ENCODE results near the gene SYNE2.

The SYNE2 gene

DNA sequence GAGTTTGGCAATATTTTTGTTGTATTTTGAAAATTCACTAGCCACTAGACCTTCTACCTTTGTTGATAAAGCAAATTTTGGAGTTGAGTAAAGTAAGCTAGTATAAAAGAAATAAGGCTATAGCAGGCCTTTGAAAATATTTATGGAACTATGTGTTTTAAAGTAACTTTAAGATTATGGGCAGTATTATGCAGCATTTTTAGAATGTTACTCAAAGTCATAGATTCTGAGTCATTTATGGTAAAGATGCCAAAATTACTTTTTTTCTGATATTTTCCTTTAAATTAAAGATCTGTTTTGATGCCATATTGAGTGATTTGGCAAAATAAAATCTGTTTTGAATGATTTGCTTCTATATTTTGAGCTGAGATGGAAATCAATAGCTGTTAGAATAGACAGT, 57.2 kb downstream of the SYNE2 start:
- no peak for DNase-seq

DNA sequence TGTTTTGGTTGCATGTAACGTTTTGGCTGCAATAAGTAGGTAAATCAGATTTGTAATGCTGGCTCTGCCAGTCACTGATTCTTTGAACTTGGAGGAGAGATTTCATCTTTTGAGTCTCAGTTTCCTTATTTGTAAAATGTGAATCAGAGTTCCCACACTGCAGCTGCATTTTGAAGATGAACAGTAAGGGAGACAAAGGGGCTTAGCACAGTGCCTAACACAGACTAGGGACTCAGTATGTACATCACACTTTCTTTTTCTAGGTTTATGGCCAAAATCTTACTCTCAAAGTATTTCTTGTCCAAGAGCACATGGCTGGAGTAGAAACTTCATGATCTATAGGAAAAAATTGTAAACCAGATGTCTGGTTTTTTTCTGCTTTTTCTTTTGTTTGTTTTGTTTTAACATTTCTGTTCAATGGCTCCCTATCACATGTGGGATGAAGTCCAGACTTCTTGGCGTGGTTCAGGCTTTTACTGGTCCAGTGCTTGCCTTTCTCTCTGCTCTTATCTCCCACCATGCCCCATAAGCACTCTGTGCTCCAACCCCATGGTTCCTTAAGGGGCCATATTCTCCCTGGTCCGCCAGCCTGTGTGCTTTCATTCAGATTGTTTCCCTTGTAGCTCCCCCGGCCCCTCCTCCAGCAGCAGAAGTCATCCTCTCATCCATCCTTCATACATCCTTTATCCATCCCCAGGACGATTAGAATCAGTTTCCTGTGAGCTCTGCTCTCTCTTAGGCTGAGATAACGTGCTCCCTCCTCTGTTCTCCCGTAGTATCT, 58.0 kb downstream of the SYNE2 start:
- DNase-seq = no peak

DNA sequence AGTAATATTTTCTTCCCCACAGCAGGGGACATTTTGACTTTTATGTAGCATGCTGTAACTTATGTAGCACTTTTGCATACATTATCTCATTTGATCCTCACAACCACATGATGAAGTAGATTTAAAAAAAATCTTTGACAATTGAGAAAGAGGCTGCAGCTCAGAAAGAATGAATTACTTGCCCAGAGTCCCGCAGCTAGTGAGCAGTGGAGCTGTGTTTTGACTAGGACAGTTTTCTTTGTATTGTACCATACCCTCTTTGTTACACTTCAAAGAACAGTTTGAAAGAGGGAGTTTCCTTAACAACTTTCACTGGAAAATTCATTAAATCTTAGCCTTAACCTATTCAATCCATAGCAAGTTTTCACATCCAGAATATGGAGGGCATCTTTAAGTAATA, 58.6 kb downstream of the SYNE2 start:
- DNase-seq = no peak

DNA sequence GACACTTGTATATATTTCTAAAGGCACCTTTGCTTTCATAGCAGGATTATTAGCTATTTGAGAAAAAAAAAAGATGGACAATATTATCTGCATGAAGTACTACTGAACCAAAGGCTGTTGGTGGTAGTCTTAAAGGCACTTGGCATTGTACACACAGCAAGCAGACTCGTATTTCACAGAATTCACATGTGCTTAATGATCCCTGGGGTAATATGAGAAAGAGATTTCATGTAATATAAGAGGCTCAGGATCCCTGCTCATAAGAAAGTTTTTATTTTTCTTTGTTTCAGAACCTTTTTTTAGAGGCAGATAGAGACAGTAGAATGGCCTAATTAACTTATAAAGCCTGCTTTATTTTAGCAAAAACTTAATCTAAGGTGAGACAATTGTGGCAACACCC, 59.5 kb downstream of the SYNE2 start:
- DNase-seq = no peak

DNA sequence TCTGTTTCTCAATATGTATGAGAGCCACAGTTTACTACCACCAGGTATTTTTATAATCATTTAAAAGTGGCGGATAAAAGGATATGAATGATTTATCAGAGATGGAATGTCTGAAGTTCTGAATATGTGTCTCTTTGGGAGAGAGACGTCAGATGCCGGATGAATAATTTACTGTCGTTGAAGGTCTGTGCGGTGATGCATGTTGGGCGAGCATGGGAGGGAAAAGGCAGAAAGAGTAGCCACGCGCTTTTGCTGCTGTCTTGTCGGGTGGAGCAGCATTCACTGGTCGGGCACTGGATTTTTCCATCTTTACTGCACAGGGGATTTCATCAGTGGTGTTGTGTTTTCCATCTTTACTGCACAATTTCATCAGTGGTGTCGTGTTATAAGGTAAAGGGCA, 65.6 kb downstream of the SYNE2 start:
- DNase-seq = no peak

DNA sequence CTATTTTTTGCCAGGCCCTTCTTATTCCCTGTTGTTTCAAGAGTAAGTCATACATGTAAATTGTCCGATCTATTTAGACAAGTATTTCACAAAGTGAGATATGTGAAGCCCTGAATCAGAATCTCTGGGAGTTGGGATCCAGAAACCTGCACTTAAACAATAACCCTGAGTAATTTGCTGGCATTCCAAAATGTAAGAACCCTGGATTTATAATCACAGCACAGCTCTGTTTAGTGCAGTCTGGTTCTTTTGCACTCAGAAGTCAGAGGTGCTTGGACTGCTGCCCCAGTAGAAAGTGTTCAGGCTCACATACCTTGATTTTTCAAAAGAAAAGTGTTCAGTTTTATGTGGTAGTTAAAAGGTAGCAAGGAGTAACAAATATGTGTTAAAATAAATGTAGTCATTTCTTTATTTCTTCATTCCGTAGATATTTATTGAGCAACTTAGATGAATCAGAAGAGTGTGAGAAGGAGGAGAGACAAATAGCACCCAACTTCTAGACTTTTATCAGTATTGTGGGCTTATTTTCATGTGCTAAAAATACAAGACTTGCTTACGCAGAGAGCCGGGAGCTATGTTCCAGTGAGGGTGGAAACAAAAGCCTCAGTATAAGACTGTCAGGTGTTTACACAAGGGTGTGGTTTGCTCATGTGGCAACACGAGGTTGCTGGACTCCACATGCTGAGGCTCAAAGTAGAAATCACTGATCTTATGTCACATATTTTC, 70.1 kb downstream of the SYNE2 start:
- no peak for DNase-seq

DNA sequence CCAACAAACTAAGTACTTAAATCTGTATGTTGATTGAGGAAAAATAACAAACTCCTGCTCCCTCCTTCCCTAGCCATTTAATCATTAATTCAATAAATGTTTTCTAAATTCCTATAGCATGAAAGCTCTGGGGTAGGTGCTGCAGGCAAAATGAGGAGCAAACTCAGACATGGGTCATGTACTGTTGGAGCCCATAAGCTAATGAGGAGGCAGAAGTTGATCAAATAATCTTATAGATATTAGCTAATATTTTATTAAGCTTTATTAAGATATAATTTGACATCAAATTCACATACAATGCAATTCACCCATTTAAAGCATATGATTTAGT, 70.6 kb downstream of the SYNE2 start:
- DNase-seq = no peak

DNA sequence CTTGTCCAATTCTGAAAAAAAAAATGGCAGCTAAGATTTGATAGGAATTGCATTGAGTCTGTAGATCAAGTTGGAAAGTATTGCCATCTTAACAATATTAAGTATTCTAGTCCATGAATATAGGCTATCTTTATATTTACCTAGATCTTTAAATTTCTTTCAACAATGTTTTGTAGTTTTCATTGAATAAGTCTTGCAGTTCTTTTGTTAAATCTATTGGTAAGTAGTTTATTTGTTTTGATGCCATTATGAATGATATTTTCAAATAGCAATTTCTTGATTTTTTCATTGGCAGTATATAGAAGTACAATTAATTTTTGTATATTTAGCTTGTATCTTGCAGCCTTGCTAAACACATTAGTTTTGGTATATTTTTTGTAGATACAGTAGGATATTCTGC, 71.6 kb downstream of the SYNE2 start:
- DNase-seq = no peak

DNA sequence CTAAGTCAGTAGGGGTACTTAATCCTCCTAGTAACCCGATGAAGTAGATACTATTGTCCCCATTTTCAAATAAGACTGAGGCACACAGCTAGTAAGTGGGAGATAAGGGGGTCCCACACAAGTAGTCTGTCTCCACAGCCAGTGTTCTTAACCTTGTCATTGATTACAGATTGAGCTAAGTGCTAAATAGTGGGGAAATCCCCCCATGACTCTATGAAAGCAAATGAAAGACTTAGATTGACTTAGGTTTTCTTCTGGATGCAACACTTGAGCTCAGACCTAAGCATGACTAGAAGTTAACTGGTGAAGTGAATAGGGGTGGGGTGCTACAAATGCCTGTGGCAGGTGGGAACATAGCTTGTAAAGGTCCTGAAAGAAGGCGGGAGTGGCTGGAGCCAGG, 73.8 kb downstream of the SYNE2 start:
- no peak for DNase-seq

DNA sequence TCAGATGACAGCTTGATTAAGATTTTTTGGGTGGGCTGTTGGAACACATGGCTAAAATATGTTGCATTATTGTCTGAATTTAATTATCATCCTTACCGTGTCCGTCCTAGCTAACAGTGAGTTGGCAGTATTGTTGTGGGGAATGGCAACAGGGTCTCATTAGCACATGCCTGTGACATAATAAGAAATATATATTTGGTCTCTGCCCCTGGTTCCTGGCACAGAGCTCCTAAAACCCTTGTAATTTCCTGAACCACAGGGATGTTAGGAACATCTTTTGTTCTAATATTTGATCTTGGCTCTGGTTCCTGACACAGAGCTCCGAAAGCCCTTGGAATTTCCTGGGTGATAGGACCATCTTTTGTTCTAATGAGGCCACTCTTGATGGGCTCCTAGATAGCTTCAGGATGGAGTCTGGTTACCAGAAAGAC, 76.0 kb downstream of the SYNE2 start:
- DNase-seq = no peak

DNA sequence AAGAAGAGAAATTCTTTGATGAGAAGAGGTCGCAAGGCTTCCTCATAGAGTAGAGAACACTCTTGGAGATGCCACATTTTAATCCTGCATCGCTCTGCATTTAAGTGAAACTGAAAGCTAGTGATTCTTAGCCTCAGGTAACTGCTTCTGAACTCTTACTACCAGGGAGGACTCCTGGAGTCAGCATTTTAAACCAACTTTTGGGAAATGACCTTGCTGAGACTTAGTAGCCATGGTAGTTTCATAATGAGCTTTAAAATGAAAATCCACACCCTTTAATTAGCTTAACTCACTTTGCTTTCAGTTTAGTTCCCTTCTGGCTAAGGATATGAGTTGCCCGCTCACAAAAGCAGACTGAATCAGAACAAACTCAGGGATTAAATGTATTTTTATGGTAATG, 80.3 kb downstream of the SYNE2 start:
- DNase-seq = no peak

DNA sequence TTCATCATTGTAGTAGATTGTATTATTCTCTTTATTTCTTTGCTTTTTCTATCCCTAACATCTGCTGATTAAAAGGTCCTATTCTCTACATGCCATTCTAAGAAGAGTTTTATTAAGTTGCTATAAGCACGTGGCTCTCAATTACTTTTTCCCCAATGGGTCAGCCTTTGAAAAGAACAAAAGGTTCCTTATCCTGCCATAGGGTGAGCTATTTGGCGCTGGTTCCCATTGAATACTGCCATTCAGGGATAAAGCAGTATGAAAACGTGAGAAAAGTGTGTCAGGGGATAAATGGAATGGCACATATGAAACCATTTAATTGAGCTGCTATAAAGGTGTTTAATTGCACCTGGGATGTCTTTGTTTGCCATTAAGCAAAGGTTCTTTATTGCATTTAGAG, 80.9 kb downstream of the SYNE2 start:
- DNase-seq = no peak

DNA sequence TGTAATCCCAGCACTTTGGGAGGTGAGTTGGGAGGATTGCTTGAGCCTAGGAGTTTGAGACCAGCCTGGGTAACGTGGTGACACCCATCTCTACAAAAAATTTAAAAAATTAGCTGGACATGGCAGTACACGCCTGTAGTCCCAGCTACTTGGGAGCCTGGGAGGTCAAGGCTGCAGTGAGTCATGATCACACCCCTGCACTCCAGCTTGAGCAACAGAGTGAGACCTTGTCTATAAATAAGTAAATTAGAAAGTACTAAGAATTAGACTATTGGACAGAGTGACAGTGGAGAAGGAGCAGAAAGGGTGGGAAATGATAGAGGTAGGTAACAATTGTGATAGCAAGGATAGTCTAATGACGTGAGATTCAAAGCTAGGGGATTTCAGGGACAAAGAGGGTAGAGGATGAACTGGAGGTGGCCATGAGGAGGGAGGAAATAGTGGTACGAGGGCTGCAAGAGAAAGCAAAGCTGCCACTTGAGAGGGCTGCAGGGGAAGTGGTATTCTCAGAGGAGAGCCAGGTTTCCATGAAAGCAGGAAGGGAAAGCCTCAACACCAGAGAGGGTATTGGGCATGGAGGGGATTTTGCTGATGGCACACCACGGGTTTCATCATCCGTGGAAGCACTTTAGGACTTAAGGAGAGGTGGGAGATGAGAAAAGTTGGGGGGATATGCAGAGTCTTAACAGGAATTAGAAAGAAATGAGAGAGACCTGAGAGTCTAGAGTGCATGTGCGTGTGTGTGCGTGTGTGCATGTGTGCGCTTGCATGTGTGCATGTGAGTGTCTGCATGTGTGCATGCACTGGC, 85.6 kb downstream of the SYNE2 start:
- peak in 2 of 6 experiments; percentile 7 to 9 for DNase-seq

DNA sequence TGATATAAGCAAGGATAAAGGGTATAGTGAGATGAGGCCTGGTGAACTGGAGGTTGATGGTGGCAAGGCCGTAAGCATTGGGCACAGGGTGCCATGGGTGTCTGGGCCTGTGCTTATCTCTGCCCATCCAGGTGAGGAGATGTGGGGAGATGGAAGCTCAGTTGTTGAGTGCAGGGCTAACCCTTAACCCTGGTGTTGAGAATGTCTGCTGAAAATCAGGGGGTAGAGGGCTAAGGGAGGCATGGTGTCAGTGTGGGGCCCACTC, 86.1 kb downstream of the SYNE2 start:
- DNase-seq = no peak

DNA sequence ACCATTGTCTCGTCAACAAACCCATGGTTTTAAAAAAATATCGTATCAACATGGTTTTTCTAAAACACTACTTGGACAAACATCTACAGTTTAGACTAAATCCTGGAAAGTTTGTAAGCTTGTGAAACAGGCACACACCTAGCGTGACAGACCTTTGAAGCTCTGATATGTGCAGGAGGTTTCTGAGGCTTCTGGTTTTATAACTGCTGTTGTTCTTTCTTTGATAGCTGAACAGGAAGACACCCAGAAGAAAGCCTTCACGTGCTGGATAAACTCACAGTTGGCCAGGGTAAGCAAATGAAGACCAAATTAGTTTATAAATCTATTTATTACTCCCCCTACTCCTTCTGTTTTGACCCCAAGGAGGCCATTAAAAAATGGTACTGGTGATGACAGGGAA, 87.6 kb downstream of the SYNE2 start:
- DNase-seq = peak in 3 of 6 experiments; percentile 17 to 44 (median 43)

DNA sequence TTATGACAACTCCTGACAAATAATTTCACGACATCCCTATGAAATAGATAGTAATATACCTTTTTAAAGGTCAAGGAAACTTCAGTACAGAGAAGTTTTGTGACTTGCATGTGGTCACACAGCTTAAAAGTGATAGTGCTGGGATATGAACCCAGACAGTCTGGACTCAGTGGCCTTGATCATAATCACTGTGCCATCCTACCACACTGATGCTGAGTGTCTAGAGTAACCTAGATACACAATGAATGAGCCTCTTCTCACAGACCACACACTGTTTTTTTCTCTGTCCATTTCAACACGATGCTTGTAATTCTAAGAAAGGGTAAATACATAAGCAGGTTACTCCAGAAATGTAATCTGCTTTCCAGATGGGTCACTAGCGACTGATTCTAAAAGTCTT, 88.2 kb downstream of the SYNE2 start:
- DNase-seq = no peak

DNA sequence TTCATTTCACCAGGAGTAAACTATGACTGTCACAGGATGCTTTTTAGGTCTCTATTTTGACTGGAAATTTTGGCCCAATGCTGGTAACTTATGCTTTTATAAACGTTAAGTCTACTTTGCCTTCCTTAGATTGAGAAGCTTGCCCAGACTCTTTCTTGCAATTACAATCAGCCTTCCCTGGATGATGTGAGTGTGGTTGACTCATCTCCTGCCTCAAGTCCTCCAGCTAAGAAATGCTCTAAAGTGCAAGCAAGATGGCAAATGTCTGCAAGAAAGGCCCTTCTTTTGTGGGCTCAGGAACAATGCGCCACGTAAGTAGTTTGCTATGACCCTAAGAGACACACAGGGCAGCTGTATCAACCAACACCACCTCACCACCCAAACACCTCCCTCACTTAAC, 96.9 kb downstream of the SYNE2 start:
- no peak for DNase-seq

DNA sequence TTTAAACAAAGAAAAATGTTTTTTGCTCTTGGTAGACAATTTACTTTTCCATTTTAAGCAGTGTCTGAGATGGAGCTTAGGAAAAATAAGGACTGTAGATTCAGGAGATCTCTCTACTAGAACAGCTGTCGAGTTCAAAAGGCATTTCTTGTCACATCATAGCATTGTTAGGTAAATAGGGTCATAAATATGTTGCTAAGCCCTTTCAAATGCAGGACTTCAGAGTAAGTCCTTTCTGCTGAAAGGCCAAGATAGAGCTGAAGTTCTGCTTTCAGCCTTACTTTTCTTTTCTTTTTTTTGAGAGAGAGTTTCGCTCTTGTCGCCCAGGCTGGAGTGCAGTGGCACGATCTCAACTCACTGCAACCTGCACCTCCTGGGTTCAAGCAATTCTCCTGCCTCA, 98.2 kb downstream of the SYNE2 start:
- no peak for DNase-seq

DNA sequence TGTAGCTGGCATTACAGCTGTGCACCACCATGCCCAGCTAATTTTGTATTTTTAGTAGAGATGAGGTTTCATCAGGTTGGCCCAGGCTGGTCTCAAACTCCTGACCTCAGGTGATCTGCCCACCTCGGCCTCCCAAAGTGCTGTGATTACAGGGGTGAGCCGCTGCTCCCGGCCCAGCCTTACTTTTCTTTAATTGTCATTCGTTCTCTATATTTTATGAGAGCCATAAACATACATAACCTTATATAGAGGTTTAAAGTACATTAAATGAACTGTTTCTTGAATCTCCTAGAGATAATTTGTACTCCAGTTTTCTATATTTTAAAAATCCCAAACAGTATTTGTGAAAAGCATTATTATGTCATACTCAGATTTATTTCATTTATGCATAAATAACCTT, 98.6 kb downstream of the SYNE2 start:
- no peak for DNase-seq

DNA sequence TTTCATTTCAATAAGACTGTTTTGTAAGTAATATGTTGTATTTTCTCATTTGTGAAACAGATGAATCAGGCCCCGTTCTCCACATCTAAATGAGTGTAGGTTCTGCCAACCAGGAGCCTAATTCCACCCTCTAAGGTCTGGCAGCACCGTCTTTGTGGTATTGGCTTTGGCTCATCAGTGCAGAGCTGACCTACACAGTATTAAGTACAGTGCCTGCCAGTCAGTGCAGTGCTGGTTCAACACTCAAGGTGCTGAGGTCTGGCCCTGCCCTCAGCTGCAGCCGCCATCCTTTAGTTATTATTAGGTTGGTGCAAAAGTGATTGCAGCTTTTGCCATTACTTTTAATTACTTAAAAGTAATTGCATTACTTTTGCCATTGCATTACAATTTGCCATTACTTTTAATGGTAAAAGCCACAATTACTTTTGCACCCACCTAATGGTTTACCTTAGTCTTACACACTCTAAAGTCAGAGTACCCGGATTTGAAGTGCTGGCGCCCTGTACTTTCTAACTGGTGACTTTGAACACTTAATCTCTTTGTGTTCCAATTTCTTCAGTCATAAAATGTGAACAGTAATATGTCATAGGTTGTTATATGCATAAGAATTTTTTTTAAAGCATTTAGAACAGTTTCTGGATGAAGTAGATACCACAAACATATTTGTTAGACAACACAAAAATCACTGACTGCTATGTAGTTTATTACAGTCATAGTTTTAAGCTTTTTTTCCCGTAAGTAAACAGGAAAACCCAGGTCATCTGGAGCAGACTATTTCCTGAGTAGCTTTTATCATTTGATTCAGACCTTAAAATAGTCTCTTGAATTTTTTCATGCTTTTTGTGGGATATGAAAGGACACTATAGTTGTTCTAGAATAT, 99.5 kb downstream of the SYNE2 start:
- DNase-seq = no peak

DNA sequence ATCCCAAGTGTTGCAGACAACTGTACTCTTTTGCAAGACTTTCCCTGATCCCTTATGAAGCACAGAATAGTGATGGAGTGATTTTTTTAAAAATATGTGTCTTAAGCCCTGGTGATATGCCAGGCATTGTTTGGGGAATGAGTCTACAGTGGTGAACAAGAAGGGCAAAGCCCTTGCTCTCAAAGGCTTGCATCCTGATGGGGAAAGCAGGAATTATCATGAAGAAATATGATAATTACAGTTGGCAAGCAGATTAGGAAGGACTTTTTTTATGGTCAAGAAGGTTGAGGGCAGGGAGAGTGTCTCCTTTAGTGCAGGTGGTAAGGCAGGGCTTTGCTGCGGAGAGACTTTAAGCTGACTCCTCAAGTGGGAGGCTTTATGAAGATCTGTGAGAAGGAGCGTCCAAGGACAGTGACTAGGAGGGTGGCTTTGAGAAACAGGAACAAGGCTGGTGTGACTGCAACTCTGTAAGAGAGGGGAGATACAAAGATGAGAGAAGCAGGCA, 100.2 kb downstream of the SYNE2 start:
- DNase-seq = no peak

DNA sequence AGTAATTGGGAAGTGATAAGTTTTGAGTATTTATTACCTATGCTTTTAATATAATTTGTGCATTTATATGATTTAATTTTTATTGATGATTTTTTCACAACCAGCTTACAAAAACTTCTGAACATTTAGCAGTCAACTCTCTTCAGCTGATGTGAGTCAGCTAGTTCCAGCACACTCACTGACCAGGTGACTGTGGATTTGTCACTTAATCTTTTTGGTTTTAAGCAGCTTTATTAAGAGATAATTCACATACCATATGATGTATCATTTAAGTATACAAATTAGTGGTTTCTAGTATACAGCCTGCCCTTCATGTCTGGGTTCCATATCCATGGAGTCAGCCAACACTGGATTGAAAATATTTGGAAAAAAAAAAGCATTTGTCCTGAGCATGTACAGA, 103.5 kb downstream of the SYNE2 start:
- DNase-seq = no peak

Data from stimulated activated naive CD4-positive, alpha-beta T cell (primary cell).